Measurements from ENCODE around the gene ADD1. TPM values are rescaled to one million over a fixed set of nuclear protein-coding genes. Genes with fewer than 3 reads are reported as not detected.

The ADD1 gene
- total RNA-seq, 1 experiment from 2014 or later, result 163 TPM

- H3K27ac ChIP-seq (ENCODE audit: insufficient read length, low read depth, low read length), result no peak overlapping the region
- no peak overlapping the region for H3K56ac ChIP-seq (ENCODE audit: insufficient read length, low read depth, low read length)
- H4K20me1 ChIP-seq (ENCODE audit: control insufficient read depth, insufficient read depth, insufficient read length), result peaks cover 5% of the 10 kb centered on the region
- no peaks in the 10 kb centered on the region for H3K4me1 ChIP-seq (ENCODE audit: insufficient read depth, low read length)
- Mint-ChIP-seq H3K27me3 (ENCODE audit: low read depth) (no peaks in the 10 kb centered on the region), H3K9me3 (no peaks in the 10 kb centered on the region), H3K4me1 (peaks cover 8 to 17% of the 10 kb centered on the region in 2 experiments), H3K27ac (no peak overlapping the region), H3K4me3 (no peak overlapping the region), H3K36me3 (ENCODE audit: insufficient read depth in 1 of 3, low read depth in 3 of 3) (0 out of 7 replicates have a peak, but pooled peaks cover 0 to 2% (median 0%) of the 10 kb centered on the region in 3 experiments)
- H3K14ac ChIP-seq (ENCODE audit: insufficient read depth, low read length), result no peak overlapping the region
- H3K4ac ChIP-seq (ENCODE audit: low read depth, low read length), result no peak overlapping the region
- no peak for TF ChIP-seq CTCF (conservative IDR thresholded peaks at IDR 0.05)
- no peak overlapping the region for H2BK20ac ChIP-seq (ENCODE audit: low read depth, low read length, poor library complexity, severe bottlenecking)
- no peaks in the 10 kb centered on the region for H3K23me2 ChIP-seq (ENCODE audit: insufficient read length, low read depth, low read length, poor library complexity, severe bottlenecking)
- WGBS (ENCODE audit: extremely low coverage, insufficient read length, low lambda C conversion rate), result no CpG with 5 or more reads among the region's 20 CpGs
- H4K91ac ChIP-seq (ENCODE audit: insufficient read length, low read depth, low read length), result no peak overlapping the region
- no peaks in the 10 kb centered on the region for H3K27me3 ChIP-seq (ENCODE audit: insufficient read depth, low read length)
- no peaks in the 10 kb centered on the region for H3K9me3 ChIP-seq (ENCODE audit: control insufficient read depth, low read depth, low read length)
- H4K5ac ChIP-seq (ENCODE audit: insufficient read length, low read depth, low read length), result no peak overlapping the region
- H2BK15ac ChIP-seq (ENCODE audit: low read depth, low read length), result no peak overlapping the region
- no peak overlapping the region for H2AFZ ChIP-seq (ENCODE audit: low read length)
- no peak overlapping the region for H3K18ac ChIP-seq (ENCODE audit: insufficient read length, low read depth, low read length)
- no peak overlapping the region for H3T11ph ChIP-seq (ENCODE audit: low read length)
- H4K8ac ChIP-seq (replicated peaks; ENCODE audit: insufficient read length, low read depth, low read length), result no peak overlapping the region
- H2BK5ac ChIP-seq (ENCODE audit: insufficient read length, low read length), result no peak overlapping the region
- no peak overlapping the region for H3K23ac ChIP-seq (ENCODE audit: insufficient read length, low read depth, low read length)
- H3K79me1 ChIP-seq (ENCODE audit: insufficient read depth, low read depth, low read length, poor library complexity, severe bottlenecking), result no peaks in the 10 kb centered on the region
- no peak overlapping the region for H3K9ac ChIP-seq (ENCODE audit: extremely low read depth, insufficient read length, low read length)
- H2BK120ac ChIP-seq (ENCODE audit: low read depth, low read length, poor library complexity, severe bottlenecking), result no peak overlapping the region
- H3K79me2 ChIP-seq (ENCODE audit: insufficient read depth, low read length), result no peaks in the 10 kb centered on the region
- no peak overlapping the region for H2AK5ac ChIP-seq (ENCODE audit: insufficient read length, low read length)
- no peak overlapping the region for H3K4me2 ChIP-seq (ENCODE audit: insufficient read depth, insufficient read length, low read length)
- no peak for DNase-seq
- H2BK12ac ChIP-seq (ENCODE audit: insufficient read length, low read depth, low read length), result no peak overlapping the region
Observed at GRCh38 chr4:2803624-2804448, 39.8 kb upstream of the ADD1 start.
